ENCODE results near the gene ST14.
"Not testable (repeated sequence)": the region's sequence is repeated elsewhere in the genome, so short reads cannot be mapped to it uniquely, and the experiment has no call there.

ST14 gene

GRCh38 chr11:130192845-130193267 is 33.3 kb downstream of the ST14 start:
- Histone ChIP-seq H3K4me1 (ENCODE audit: control insufficient read depth in 5 of 5, insufficient read depth in 5 of 5, low read length in 5 of 5) (peaks cover 0 to 5% (median 2%) of the 10 kb centered on the region in 5 donors), H3K4me3 (ENCODE audit: low read depth in 1 of 5, low read length in 5 of 5) (no peak overlapping the region), H3K9me3 (ENCODE audit: control insufficient read depth in 5 of 5, low read length in 5 of 5) (no peaks in the 10 kb centered on the region), H3K27ac (ENCODE audit: low read depth, low read length) (no peak overlapping the region), H3K27me3 (ENCODE audit: control insufficient read depth in 5 of 5, insufficient read depth in 4 of 5, low read length in 5 of 5) (peaks cover 0 to 2% (median 0%) of the 10 kb centered on the region in 5 donors), H3K36me3 (ENCODE audit: control insufficient read depth in 5 of 5, insufficient read depth in 5 of 5, low read length in 5 of 5) (peaks cover 0 to 3% (median 0%) of the 10 kb centered on the region in 5 donors), H3K9ac (ENCODE audit: low read length in 5 of 5) (no peak overlapping the region)

DNA sequence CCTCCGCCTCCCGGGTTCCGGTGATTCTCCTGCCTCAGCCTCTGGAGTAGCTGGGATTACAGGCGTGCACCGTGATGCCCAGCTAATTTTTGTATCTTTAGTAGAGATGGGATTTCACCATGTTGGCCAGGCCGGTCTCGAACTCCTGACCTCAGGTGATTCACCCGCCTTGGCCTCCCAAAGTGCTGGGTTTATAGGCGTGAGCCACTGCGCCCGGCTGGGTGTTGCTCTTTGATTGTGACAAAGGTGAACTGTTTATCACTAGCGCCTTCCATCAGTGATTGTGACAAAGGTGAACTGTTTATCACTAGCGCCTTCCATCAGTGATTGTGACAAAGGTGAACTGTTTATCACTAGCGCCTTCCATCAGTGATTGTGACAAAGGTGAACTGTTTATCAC is 34.0 kb downstream of the ST14 start:
- H3K36me3 ChIP-seq (ENCODE audit: control insufficient read depth in 5 of 5, insufficient read depth in 5 of 5, low read length in 5 of 5) = not testable (repeated sequence)

DNA sequence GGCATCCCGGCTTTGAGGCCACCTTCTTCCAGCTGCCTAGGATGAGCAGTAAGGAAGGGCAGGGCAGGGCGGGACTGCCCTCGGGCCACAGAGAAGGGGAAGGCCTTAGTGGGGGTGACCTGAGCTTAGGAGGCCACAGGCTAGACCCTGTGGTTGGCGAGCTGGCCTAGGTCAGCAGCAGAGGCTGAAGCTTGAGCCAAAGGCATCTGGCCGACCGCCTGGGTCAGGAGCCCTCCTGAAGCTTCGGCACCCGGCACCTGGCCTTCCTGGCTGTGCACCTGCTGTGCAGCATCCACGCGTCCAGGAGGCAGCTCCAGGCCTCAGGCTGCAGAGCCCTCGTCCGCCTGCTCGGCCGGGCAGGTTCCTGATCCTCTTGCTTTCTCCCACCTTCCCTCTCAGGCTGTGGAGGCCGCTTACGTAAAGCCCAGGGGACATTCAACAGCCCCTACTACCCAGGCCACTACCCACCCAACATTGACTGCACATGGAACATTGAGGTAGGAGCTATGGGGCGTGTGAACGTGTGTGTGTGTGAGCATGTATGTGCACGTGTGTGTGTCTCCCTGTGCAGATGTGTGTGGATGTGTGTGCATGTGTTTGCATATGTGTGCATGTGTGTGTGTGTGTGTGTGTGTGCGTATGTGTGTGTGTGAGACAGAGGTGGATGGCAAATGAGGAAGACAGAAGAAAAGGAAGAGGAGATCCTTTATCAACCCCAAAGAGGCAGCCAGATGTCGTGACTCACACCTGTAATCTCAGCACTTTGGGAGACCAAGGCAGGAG is 34.9 kb downstream of the ST14 start:
- no peak overlapping the region for H3K4me3 ChIP-seq (ENCODE audit: low read depth in 1 of 5, low read length in 5 of 5)
- no peaks in the 10 kb centered on the region for H3K9me3 ChIP-seq (ENCODE audit: control insufficient read depth in 5 of 5, low read length in 5 of 5)
- peaks cover 0 to 5% (median 2%) of the 10 kb centered on the region in 5 donors for H3K4me1 ChIP-seq (ENCODE audit: control insufficient read depth in 5 of 5, insufficient read depth in 5 of 5, low read length in 5 of 5)
- H3K27me3 ChIP-seq (ENCODE audit: control insufficient read depth in 5 of 5, insufficient read depth in 4 of 5, low read length in 5 of 5) = peaks cover 0 to 2% (median 0%) of the 10 kb centered on the region in 5 donors
- H3K36me3 ChIP-seq (ENCODE audit: control insufficient read depth in 5 of 5, insufficient read depth in 5 of 5, low read length in 5 of 5) = peaks cover 0 to 8% (median 0%) of the 10 kb centered on the region in 5 donors
- no peak overlapping the region for H3K9ac ChIP-seq (ENCODE audit: low read length in 5 of 5)
- H3K27ac ChIP-seq (ENCODE audit: low read depth, low read length) = no peak overlapping the region

More for the DNA sequence above, 34.0 kb downstream of the ST14 start:
- not testable (repeated sequence) for H3K4me1 ChIP-seq (ENCODE audit: control insufficient read depth in 5 of 5, insufficient read depth in 5 of 5, low read length in 5 of 5); H3K27ac ChIP-seq (ENCODE audit: low read depth, low read length); H3K27me3 ChIP-seq (ENCODE audit: control insufficient read depth in 5 of 5, insufficient read depth in 4 of 5, low read length in 5 of 5); H3K9me3 ChIP-seq (ENCODE audit: control insufficient read depth in 5 of 5, low read length in 5 of 5); H3K9ac ChIP-seq (ENCODE audit: low read length in 5 of 5); H3K4me3 ChIP-seq (ENCODE audit: low read depth in 1 of 5, low read length in 5 of 5)

GRCh38 chr11:130197386-130198035 is 37.9 kb downstream of the ST14 start:
- Histone ChIP-seq H3K4me1 (ENCODE audit: control insufficient read depth in 5 of 5, insufficient read depth in 5 of 5, low read length in 5 of 5) (no peaks in the 10 kb centered on the region), H3K27me3 (ENCODE audit: control insufficient read depth in 5 of 5, insufficient read depth in 4 of 5, low read length in 5 of 5) (no peaks in the 10 kb centered on the region), H3K9ac (ENCODE audit: low read length in 5 of 5) (no peak overlapping the region), H3K36me3 (ENCODE audit: control insufficient read depth in 5 of 5, insufficient read depth in 5 of 5, low read length in 5 of 5) (peaks cover 0 to 17% (median 0%) of the 10 kb centered on the region in 5 donors), H3K9me3 (ENCODE audit: control insufficient read depth in 5 of 5, low read length in 5 of 5) (peaks cover 0 to 5% (median 0%) of the 10 kb centered on the region in 5 donors), H3K27ac (ENCODE audit: low read depth, low read length) (no peak overlapping the region), H3K4me3 (ENCODE audit: low read depth in 1 of 5, low read length in 5 of 5) (no peak overlapping the region)

DNA sequence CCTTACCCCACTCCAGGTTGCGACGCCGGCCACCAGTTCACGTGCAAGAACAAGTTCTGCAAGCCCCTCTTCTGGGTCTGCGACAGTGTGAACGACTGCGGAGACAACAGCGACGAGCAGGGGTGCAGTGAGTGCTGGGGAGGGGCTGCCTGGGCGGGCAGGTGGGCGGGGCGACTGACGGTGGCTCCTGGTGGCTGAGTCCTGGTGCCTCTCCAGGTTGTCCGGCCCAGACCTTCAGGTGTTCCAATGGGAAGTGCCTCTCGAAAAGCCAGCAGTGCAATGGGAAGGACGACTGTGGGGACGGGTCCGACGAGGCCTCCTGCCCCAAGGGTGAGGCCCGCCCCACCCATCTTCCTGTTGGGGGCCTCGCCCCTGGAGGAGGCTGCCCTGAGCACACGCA is 38.7 kb downstream of the ST14 start:
- Histone ChIP-seq H3K9me3 (ENCODE audit: control insufficient read depth in 5 of 5, low read length in 5 of 5) (peaks cover 0 to 5% (median 0%) of the 10 kb centered on the region in 5 donors), H3K27ac (ENCODE audit: low read depth, low read length) (no peak overlapping the region), H3K36me3 (ENCODE audit: control insufficient read depth in 5 of 5, insufficient read depth in 5 of 5, low read length in 5 of 5) (peaks cover 0 to 17% (median 0%) of the 10 kb centered on the region in 5 donors), H3K4me3 (ENCODE audit: low read depth in 1 of 5, low read length in 5 of 5) (no peak overlapping the region), H3K4me1 (ENCODE audit: control insufficient read depth in 5 of 5, insufficient read depth in 5 of 5, low read length in 5 of 5) (no peaks in the 10 kb centered on the region), H3K27me3 (ENCODE audit: control insufficient read depth in 5 of 5, insufficient read depth in 4 of 5, low read length in 5 of 5) (peaks cover 0 to 1% (median 0%) of the 10 kb centered on the region in 5 donors), H3K9ac (ENCODE audit: low read length in 5 of 5) (no peak overlapping the region)

- H3K36me3 ChIP-seq (ENCODE audit: control insufficient read depth in 5 of 5, insufficient read depth in 5 of 5, low read length in 5 of 5) = peaks cover 0 to 17% (median 0%) of the 10 kb centered on the region in 5 donors
These were observed 39.4 kb downstream of the ST14 start for GRCh38 chr11:130198964-130199363.

DNA sequence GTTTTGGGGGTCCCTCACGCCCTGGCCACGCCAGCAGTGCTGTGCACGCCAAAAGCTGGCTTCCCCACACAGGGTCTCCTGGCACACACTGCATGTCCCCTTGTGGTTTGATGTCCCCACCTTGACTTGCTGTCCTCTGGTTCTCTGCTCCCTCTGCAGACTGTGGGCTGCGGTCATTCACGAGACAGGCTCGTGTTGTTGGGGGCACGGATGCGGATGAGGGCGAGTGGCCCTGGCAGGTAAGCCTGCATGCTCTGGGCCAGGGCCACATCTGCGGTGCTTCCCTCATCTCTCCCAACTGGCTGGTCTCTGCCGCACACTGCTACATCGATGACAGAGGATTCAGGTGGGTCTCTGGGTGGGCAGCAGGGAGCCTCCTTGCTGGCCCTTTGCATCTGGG is 40.2 kb downstream of the ST14 start:
- H3K4me3 ChIP-seq (ENCODE audit: low read depth in 1 of 5, low read length in 5 of 5) = no peak overlapping the region
- peaks cover 0 to 2% (median 0%) of the 10 kb centered on the region in 5 donors for H3K27me3 ChIP-seq (ENCODE audit: control insufficient read depth in 5 of 5, insufficient read depth in 4 of 5, low read length in 5 of 5)
- peaks cover 0 to 17% (median 0%) of the 10 kb centered on the region in 5 donors for H3K36me3 ChIP-seq (ENCODE audit: control insufficient read depth in 5 of 5, insufficient read depth in 5 of 5, low read length in 5 of 5)
- no peaks in the 10 kb centered on the region for H3K4me1 ChIP-seq (ENCODE audit: control insufficient read depth in 5 of 5, insufficient read depth in 5 of 5, low read length in 5 of 5)
- H3K27ac ChIP-seq (ENCODE audit: low read depth, low read length) = no peak overlapping the region
- no peak overlapping the region for H3K9ac ChIP-seq (ENCODE audit: low read length in 5 of 5)
- H3K9me3 ChIP-seq (ENCODE audit: control insufficient read depth in 5 of 5, low read length in 5 of 5) = peaks cover 0 to 5% (median 0%) of the 10 kb centered on the region in 5 donors

More at GRCh38 chr11:130198964-130199363, 39.4 kb downstream of the ST14 start:
- no peaks in the 10 kb centered on the region for H3K4me1 ChIP-seq (ENCODE audit: control insufficient read depth in 5 of 5, insufficient read depth in 5 of 5, low read length in 5 of 5)
- H3K27me3 ChIP-seq (ENCODE audit: control insufficient read depth in 5 of 5, insufficient read depth in 4 of 5, low read length in 5 of 5) = peaks cover 0 to 2% (median 0%) of the 10 kb centered on the region in 5 donors
- H3K9ac ChIP-seq (ENCODE audit: low read length in 5 of 5) = no peak overlapping the region
- no peak overlapping the region for H3K4me3 ChIP-seq (ENCODE audit: low read depth in 1 of 5, low read length in 5 of 5)
- H3K9me3 ChIP-seq (ENCODE audit: control insufficient read depth in 5 of 5, low read length in 5 of 5) = peaks cover 0 to 5% (median 0%) of the 10 kb centered on the region in 5 donors
- H3K27ac ChIP-seq (ENCODE audit: low read depth, low read length) = no peak overlapping the region

- peaks cover 0 to 17% (median 0%) of the 10 kb centered on the region in 5 donors for H3K36me3 ChIP-seq (ENCODE audit: control insufficient read depth in 5 of 5, insufficient read depth in 5 of 5, low read length in 5 of 5)
- no peak overlapping the region for H3K4me3 ChIP-seq (ENCODE audit: low read depth in 1 of 5, low read length in 5 of 5)
- H3K9me3 ChIP-seq (ENCODE audit: control insufficient read depth in 5 of 5, low read length in 5 of 5) = peaks cover 0 to 5% (median 0%) of the 10 kb centered on the region in 5 donors
These were observed 41.4 kb downstream of the ST14 start for GRCh38 chr11:130201026-130201425.

DNA sequence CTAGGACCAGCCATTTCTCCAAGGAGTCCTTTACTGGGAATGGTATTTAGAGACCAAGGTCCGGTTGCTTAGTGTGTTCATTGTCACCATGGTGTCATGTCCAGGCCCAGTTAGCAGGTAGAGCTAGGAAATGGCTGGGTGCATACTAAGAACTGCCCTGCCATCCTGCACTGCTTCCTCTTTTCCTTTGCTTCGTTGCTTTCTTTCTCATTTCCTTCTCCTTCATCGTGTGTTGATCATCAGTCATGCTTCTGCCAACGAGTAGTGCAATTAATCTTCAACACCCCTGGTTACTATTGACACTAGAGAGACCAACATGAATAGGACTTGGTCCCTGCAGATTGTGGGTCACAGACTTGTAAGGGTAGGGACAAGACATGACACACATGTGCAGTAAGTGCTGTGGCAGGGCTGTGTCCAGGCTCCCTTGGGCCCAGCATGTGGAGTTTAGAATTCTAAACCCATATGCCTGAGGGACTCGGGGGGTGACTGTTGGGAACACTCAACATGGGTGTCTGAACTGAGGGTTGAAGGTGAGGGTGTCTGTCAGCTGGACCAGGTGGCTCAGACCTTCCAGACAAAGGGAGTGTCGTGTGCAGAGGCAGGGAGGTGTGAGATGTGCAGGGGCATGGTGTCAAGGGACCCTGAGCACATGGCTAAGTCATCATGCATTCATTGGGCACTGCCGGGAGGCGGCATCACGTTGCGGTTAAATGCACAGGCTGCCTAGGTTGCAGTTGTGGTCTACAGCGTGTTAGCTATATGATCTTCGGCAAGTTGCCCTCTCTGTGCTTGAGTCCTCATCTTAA is 42.6 kb downstream of the ST14 start:
- Histone ChIP-seq H3K9me3 (ENCODE audit: control insufficient read depth in 5 of 5, low read length in 5 of 5) (peaks cover 0 to 5% (median 0%) of the 10 kb centered on the region in 5 donors), H3K36me3 (ENCODE audit: control insufficient read depth in 5 of 5, insufficient read depth in 5 of 5, low read length in 5 of 5) (peaks cover 0 to 17% (median 0%) of the 10 kb centered on the region in 5 donors), H3K27ac (ENCODE audit: low read depth, low read length) (no peak overlapping the region), H3K4me1 (ENCODE audit: control insufficient read depth in 5 of 5, insufficient read depth in 5 of 5, low read length in 5 of 5) (no peaks in the 10 kb centered on the region), H3K9ac (ENCODE audit: low read length in 5 of 5) (no peak overlapping the region), H3K27me3 (ENCODE audit: control insufficient read depth in 5 of 5, insufficient read depth in 4 of 5, low read length in 5 of 5) (peaks cover 0 to 2% (median 0%) of the 10 kb centered on the region in 5 donors), H3K4me3 (ENCODE audit: low read depth in 1 of 5, low read length in 5 of 5) (no peak overlapping the region)

More at GRCh38 chr11:130201026-130201425, 41.4 kb downstream of the ST14 start:
- Histone ChIP-seq H3K4me1 (ENCODE audit: control insufficient read depth in 5 of 5, insufficient read depth in 5 of 5, low read length in 5 of 5) (no peaks in the 10 kb centered on the region), H3K27me3 (ENCODE audit: control insufficient read depth in 5 of 5, insufficient read depth in 4 of 5, low read length in 5 of 5) (peaks cover 0 to 2% (median 0%) of the 10 kb centered on the region in 5 donors), H3K27ac (ENCODE audit: low read depth, low read length) (no peak overlapping the region), H3K9ac (ENCODE audit: low read length in 5 of 5) (no peak overlapping the region)

All from subcutaneous abdominal adipose tissue (tissue), 5 donors.